Neuron (in vitro differentiated cells): ENCODE measurements around the gene PRUNE1.

ENCODE experiments used
- H2AFZ ChIP-seq: one replicate; pipeline ENCODE4 v1.6.1; 2013; ENCODE audit warnings: low read depth, mild to moderate bottlenecking, inconsistent platforms, low read length, moderate library complexity
- H3K27me3 ChIP-seq: one replicate; pipeline ENCODE4 v1.6.1; 2013; ENCODE audit warnings: low read length; ENCODE audit not compliant: insufficient read depth
- H3K36me3 ChIP-seq: one replicate; pipeline ENCODE4 v1.6.1; 2013; ENCODE audit warnings: low read length; ENCODE audit not compliant: insufficient read depth
- H3K4me1 ChIP-seq: one replicate; pipeline ENCODE4 v1.6.1; 2013; ENCODE audit warnings: low read length; ENCODE audit not compliant: insufficient read depth
- H3K4me3 ChIP-seq: 2 replicates; pipeline ENCODE4 v1.5.1; 2013; ENCODE audit warnings: mild to moderate bottlenecking, low read length, moderate library complexity
- H3K9me3 ChIP-seq: one replicate; pipeline ENCODE4 v1.6.1; 2013; ENCODE audit warnings: low read length

Gene PRUNE1

GRCh38 chr1:151070474-151071276, 62.4 kb downstream of the PRUNE1 start, which contains the start of gene GABPB2:
GABPB2 (plus strand) TSS chr1:151070761; CDS start chr1:151088190, 17,429 bp downstream.
- Histone ChIP-seq H3K36me3 (peaks cover 45% of the 10 kb centered on the region), H3K4me1 (no peaks in the 10 kb centered on the region), H3K9me3 (peaks cover 4% of the 10 kb centered on the region), H2AFZ (no peak within 1 kb of the TSS), H3K27me3 (no peaks in the 10 kb centered on the region), H3K4me3 (peak within 1 kb of the TSS; percentile 44)

GRCh38 chr1:151072224-151072623, 64.0 kb downstream of the PRUNE1 start:
- Histone ChIP-seq H3K36me3 (peaks cover 33% of the 10 kb centered on the region), H3K9me3 (peaks cover 4% of the 10 kb centered on the region)

More at GRCh38 chr1:151072224-151072623, 64.0 kb downstream of the PRUNE1 start:
- H2AFZ ChIP-seq, result no peak overlapping the region
- no peak overlapping the region for H3K4me3 ChIP-seq
- H3K27me3 ChIP-seq, result no peaks in the 10 kb centered on the region
- no peaks in the 10 kb centered on the region for H3K4me1 ChIP-seq
